Bone marrow (tissue), 2 donors: ENCODE data around the gene C3orf62.

Source experiments
- DNase-seq, 2 donors: peaks; one replicate each; lab custom pipeline; 2025; lab: John Stamatoyannopoulos, UW

The C3orf62 gene

DNA sequence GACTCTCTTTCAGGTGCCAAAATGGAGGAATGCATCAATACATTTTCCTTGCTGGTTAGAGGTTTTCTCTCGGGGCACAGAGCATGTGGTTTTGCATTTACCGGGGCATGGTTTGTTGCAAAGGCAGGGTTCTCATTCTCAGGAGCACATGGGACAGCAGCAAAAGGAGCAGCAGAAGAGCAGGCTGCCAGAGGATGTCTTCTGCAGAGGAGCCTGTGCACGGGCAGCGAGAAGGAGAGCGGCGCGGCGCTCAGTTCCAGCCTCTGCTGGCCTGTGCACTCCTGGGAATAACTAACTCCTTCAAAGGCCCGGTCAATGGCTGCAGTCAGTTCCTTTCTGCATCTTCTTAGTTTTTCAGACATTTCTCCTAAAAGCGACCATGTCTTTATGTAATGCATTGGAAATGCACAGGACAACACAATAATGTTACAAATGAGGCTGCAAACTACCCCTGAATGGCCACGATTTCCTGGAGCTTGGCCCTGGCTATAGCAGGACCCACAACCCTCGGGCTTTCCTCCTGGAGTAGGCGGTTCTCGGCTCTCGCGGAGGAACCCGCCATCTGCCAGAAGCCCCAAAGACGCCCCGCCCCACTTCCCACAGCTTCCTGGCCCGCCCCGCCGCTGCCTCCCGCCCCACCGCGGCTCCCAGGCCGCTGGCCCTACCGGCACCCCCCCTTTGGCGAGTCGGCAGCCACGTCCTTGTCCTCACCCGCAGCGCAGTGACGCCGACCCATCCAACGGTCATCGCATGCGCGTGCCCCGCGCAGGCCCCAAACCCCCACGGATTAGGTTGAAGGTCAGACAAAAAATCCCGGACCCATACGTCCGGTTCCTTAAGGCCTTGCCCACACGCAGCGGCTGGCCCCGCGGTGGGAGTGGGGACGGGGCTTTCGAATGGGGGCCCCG is at the start of gene C3orf62:
C3orf62 (minus strand) TSS at position 758 of the 908 bp plus-strand sequence; CDS start at position 398, 360 bp downstream.
- peak; percentile 9 to 29 for DNase-seq

DNA sequence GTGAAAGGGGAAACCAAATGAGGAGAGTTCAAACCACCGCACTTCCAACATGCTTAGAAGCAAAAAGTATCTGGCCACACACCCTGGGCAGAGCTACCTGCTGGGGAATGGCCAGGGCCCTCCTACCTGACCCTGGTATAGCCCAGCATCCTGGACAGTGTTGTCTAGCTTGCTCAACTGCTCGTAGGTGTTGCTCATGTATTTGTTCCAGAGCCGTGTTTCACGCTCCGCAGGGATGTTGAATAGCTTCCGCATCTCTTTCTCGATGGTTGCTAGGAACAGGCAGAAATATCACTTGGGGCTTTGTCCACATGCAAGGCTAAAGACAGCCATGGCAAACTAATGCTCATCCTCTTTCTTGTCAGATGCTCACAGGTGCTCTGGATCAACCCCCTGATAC is 47.7 kb upstream of the C3orf62 start:
- DNase-seq = no peak

DNA sequence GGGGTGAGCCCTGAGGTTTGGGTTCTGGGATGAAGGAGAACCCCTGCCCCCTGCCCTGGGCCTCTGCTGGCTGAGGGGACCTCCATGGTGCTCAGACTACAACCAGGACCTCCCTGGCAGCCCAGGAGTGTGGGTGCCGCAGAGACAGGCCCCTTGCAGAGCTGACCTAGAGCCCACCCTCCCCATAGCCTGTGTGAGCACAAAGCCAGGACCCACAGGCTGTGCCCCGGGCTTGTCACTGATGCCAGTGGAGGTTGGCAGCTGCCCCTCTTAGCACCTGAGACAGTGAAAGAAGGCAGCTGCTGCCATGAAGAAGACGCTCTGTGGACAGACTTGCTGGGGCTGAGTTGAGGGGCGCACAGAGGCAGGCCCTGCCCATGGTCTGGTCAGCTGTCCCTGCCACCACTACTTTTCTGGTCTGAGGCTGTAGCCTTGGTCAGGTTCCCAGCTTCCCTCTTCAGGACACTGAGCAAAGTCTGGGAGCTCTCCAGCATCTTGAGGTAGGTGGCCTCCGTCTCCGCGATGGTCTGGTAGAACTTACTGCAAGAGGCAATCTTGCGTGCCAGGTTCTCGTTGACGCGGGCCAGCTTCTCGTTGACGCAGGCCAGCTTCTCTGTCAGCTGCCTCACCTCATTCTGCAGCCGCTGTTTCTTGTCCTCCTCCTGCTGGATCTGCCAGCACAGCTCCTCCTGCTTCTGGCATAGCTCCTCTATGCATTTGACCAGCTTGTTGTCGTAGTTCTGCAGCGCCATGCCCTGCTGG is 39.8 kb upstream of the C3orf62 start:
- no peak for DNase-seq

DNA sequence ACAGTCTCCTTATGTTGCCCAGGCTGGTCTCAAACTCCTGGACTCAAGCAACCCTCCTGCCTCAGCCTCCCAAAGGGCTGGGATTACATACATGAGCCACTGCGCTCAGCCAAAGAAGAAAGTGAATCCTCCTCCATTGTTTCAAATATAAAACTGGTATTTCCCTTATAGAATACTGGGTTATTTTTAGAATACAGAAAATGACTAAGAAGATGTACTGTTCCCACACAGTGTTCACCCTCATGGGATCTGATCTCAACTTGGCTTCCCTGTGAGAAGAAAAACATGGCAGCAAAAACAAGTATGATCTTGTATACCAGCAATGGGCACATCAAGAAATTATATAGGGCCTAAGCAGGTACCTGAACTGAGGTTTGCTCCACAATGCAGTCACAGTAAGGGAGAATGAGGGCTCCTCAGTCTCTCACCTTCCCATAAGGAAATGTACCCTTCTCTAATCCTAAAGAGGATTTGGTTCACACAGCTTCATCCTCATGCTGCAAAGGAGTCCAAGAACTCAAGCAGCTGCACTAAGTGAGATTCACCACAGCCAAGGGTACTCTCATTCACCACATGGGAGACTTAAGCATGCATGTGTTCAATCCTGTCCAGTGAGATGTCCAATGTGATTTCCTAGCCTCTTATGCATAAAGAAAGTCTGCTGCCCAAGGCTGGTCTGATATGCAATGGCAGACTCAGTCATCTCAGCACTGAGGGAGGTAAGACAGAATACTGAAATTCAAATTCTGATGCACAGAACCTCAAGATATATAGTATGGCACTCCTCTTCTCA is 37.1 kb upstream of the C3orf62 start:
- no peak for DNase-seq

- no peak for DNase-seq
These were observed 34.3 kb upstream of the C3orf62 start for GRCh38 chr3:49311283-49311682.

DNA sequence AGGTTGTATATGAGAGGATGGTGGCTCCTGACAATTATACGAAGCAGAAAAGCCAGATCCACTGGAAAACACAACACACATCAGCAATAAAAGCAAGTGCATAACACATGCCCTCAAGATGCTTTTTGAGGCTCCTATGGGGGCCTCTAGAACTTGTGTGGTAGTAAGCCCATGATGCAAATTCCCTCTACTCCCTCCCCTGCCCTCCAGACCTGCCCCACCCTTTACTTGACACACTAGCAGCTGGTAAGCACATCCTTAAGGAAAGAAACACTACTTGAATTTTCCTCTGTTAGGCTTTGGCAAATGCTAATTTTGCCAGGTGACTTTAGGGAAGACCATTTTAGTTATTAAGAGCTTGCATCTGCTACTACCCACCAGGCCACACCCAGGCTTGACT is 33.6 kb upstream of the C3orf62 start:
- DNase-seq = no peak

DNA sequence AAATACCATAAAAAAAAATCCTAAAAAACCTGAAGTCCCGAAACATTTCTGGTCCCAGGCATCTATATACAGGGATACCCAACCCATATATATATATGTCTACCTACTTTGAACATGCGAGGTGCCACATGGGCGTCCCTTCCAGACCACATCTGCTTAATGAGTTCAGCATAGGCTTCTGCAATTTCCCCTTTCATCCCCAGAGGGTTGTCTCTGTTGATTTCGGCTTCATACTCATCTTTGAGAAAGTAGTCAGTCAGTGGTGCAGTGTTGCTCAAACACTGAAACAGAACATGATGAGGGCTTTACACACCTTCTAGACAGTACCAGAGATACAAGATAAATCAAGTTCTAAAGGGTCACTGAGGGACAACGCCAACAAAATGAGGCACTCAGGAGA is 28.6 kb upstream of the C3orf62 start:
- DNase-seq = no peak

GRCh38 chr3:49302613-49303012 is 25.6 kb upstream of the C3orf62 start:
- DNase-seq = no peak

DNA sequence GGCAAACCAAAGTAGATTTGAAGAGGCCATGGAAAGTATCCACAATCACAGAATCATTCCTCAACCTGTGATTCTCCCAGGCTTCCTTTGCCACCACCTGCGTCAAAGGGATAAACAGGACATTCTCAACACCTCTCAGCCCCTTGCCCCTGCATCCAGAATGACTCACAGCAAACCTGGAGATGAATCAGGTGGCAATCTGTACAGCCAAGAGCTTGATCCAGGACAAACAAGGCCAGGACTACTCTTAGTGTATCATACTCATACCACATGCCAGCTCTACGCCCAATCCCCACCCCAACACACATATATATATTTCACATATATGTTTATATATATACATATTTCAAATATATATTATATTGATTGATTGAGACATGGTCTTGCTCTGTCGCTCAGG is 23.6 kb upstream of the C3orf62 start:
- no peak for DNase-seq

DNA sequence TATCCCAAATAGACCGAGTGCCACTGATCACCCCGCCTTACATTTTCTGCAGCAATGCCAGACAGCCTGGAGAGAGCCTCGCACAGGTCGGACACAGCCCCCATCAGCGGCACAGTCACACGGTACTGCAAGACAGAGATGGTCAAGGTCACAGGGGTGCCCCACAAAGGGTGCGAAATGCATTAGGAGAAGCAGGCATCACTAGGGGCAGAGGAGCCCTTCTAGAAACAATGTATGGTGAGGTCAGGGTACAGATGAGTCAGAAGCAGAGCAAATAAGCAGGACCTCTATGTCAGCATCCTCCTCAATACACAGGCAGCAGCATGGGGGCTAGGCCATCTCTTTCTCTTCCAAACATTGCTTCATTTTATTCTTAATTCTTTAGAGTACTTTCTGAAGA is 21.5 kb upstream of the C3orf62 start:
- DNase-seq = no peak

DNA sequence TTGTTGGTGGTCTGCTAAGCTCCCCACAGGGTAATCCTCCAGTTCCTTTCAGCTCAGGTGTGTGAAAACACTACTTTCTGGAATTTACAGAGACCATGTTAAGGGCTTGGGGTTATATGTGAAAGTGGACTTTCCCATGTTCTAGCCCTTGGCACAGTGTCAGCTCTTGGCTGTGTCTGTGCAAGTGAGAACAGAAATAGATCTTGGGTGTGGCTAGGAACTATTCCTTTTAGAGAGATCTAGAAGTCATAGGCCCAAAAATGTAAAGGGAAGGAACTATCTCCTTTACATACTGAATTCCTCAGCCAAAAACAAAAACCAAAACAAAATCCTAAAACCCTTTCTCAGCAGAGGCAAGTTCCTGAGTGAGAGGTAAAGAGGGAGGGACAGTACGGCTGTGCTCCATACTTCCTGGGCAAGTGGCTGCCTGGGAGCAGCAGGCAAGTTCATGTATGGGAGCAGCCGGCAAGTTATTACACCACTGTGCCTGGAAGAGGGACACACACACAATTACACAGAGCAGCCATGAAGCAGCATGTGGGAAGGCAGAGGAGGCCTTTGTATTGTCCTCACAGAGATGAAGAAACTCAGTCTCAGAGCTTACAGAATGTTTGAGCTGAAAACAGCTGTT is 19.9 kb upstream of the C3orf62 start:
- no peak for DNase-seq

DNA sequence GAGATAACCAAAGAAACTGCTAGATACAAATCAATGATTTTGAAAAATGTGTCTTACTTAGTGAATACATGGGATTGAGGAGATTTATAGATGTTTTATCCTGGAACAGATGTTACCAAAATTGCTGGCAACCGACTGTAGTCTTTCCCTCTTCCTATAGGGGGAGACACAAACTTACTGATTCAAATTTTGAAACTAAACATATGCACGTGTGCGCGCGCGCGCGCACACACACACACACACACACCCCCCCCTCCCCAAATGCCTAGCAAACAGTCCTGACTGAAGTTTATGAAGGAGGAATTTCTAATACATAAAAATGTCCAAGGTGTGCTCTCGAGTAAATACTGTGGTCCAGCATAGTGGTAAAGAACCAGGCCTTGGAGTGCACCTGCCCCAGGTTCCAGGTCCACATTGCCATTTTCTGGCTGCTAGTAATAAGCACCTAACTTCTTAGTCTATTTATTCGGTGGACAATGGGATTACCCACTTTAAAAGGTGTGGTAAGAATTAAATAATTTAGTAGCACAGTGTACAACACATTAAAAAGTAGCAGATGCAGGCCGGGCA is 18.5 kb upstream of the C3orf62 start:
- DNase-seq = peak in 1 of 2 donors; percentile 48

DNA sequence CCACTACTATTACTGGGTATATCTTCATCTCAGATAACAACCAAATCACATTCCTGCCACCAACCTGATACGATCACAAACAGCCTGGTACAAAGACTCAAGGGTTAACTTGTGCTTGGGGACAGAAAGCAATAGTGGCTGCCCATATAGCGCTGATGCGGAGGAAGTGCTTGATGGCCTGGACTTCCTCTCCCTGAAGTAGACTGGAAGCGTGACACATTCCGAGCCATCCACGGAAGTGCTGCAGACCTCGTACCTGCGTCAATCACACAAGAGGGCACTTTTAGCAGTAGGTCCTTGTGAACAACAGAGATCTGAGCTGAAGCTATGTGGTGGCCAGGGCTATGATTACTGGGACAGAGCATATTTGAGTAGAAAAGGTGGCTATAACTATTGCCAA is 17.3 kb upstream of the C3orf62 start:
- no peak for DNase-seq

DNA sequence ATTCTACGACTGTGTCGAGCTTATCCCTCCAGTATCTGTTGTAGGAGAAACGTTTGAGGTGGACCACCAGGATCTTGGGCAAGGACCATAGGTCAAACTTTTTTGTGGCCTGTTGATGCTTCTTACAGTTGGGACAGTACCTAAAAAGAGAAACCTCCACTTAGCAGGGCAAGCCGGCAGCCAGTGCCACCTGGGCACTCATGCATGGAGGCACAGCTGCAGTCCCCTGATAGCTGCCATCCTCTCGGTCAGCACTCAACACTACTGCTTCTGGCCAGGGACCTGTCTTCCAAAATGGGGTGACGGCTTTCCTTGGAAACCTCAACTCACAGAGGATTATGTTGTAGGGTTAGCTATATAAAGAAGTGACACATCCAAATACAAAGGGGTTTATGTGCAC is 7.0 kb upstream of the C3orf62 start:
- DNase-seq = no peak

GRCh38 chr3:49279376-49279775 is 2.3 kb upstream of the C3orf62 start:
- DNase-seq = no peak

DNA sequence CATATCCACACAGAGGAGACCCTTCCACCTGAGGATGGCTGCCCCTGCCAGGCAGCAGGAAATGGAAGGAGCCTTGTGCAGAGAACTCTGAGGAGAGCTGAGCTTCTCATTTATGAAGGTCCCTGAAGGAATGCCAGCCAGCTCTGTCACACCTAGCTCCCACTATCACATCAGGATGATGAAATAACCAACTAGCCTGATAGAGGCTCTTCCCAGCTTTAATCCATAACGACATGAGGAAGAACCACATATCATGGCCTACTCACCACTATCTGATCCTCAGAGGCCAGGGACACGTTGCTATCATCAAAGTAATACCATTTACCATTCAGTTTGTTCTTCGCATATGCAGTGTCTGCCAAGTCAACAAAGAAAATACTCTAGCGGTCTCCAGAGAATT is 1.5 kb upstream of the C3orf62 start:
- no peak for DNase-seq

DNA sequence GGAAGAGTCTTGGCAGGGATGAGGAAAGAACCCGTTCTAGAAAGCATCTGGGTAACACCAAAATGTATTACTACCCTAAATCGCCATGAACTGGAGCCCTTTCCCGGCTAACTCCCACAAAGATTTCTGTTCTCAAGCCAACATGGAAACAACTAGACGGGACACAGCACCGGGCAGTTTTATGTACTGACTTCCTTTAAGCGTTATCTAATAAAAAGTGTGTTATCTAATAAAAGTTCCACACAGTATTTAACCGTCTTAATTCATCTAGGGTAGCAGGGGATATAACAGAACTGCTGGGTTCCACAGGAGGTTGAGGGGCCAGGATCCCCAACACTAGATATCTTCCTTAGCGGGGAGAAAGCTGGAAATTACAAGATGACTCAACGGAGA is 347 bp upstream of the C3orf62 start:
- no peak for DNase-seq

DNA sequence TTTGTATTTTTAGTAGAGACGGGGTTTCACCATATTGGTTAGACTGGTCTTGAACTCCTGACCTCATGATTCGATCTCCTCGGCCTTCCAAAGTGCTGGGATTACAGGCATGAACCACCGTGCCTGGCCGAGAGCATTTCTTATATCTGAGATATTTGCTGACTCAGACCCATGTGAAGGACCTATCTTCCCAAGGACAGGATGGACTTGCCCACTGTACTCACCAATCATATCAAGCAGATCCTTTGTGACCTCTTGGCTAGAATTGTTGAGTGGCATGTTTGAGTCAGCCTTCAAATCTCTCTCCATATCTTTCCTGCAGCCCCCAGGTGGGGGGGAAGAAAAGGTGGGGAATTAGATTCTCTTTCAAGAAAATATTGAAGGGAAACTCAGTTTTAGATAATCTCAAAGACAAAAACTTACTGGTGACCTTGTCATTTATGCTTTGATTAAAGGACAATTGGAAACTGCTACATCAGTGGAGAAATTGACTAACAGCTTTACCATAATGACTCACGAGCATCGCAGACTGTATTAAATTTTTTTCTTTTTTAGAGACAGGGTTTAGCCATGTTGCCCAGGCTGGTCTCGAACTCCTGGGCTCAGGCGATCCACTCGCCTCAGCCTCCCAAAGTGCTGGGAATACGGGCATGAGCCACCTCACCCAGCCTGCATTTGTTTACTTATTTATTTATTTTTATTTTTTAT is 3.1 kb downstream of the C3orf62 start:
- DNase-seq = no peak

GRCh38 chr3:49271047-49271446 is 6.0 kb downstream of the C3orf62 start:
- no peak for DNase-seq

- DNase-seq = no peak
These were observed 6.9 kb downstream of the C3orf62 start for GRCh38 chr3:49270156-49270500.
